ENCODE results near the gene NSFL1C. TPM values are rescaled to one million over a fixed set of nuclear protein-coding genes. Genes with fewer than 3 reads are reported as not detected.

Gene NSFL1C
- total and polyA plus RNA-seq, 9 of the 15 experiments (the other 6 are each of a cell fraction or from before 2014, with no cell fraction given): 20.8 to 119 (median 47.0) TPM

DNA sequence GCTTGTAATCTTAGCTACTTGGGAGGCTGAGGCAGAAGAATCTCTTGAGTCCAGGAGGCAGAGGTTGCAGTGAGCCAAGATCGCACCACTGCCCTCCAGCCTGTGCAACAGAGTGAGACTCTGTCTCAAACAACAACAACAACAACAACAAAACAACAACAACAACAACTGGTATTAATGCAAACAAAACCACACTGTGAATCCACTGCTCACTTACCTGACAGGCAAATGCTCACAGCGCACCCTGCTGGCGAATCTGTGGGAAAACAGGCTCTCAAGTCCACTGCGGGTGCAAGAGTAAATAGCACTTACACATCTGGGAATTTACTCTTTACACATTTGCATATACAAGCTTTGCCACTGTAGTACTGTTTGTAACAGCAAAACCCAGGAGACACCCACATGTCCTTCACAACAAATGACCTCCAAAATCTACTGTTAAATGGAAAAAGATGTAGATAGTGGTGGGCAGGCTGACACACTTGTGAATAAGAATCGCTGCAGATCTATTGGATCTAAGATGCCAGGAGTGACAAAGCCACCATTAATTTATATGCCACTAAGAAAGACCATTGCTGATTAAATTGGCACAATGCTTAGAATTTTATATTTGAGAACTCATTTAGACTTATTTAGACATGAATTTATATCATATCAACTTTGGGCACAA, 29.3 kb downstream of the NSFL1C start (continued):
- TF ChIP-seq ARID2 (IDR thresholded peaks at IDR 0.05): 0 out of 2 replicates have a peak, but pooled peaks have one; percentile 61
- TF ChIP-seq FOXK1 (CRISPR knock-in tag; IDR thresholded peaks at IDR 0.05; ENCODE audit: borderline replicate concordance): 0 out of 2 replicates have a peak, but pooled peaks have one; percentile 31
- TF ChIP-seq ZNF3 (CRISPR knock-in tag; IDR thresholded peaks at IDR 0.05): no peak
- TF ChIP-seq BRD9 (IDR thresholded peaks at IDR 0.05; ENCODE audit: low read depth, partially characterized antibody): peak; percentile 47
- peak; percentile 67; the same call in 1 of the 2 replicates for TF ChIP-seq FOXP1 (CRISPR knock-in tag; IDR thresholded peaks at IDR 0.05)
- TF ChIP-seq FOXK2 (conservative IDR thresholded peaks at IDR 0.05 in 1 of 2, IDR thresholded peaks at IDR 0.05 in 1 of 2; ENCODE audit: low read depth in 2 of 2): peak; percentile 66 to 84
- no peak for TF ChIP-seq MYBL2 (IDR thresholded peaks at IDR 0.05; ENCODE audit: low read depth)
- TF ChIP-seq MYBL2 (CRISPR knock-in tag; IDR thresholded peaks at IDR 0.05; ENCODE audit: borderline replicate concordance): no peak
- peak; percentile 29; the same call in 1 of the 2 replicates for TF ChIP-seq SMC3 (conservative IDR thresholded peaks at IDR 0.05; ENCODE audit: insufficient read depth, low read depth, low read length)
- no peak for TF ChIP-seq ZNF124 (CRISPR knock-in tag; IDR thresholded peaks at IDR 0.05)
- TF ChIP-seq RBM25 (IDR thresholded peaks at IDR 0.05; ENCODE audit: low read depth, low read length, severe bottlenecking): no peak
- TF ChIP-seq ZNF253 (CRISPR knock-in tag; conservative IDR thresholded peaks at IDR 0.05): no peak
- TF ChIP-seq NEUROD1 (IDR thresholded peaks at IDR 0.05; ENCODE audit: borderline replicate concordance, low read depth, low read length, partially characterized antibody): no peak
- TF ChIP-seq KLF1 (tag; IDR thresholded peaks at IDR 0.05): no peak
- no peak for TF ChIP-seq CBX3 (IDR thresholded peaks at IDR 0.05; ENCODE audit: borderline replicate concordance in 1 of 2, low read length in 2 of 2)
- TF ChIP-seq MYC (IDR thresholded peaks at IDR 0.05; ENCODE audit: low read depth, low read length): no peak
- no peak for TF ChIP-seq MYC (CRISPR knock-in tag; IDR thresholded peaks at IDR 0.05; ENCODE audit: borderline replicate concordance, low read depth)
- TF ChIP-seq HNRNPLL (IDR thresholded peaks at IDR 0.05; ENCODE audit: low read depth, low read length, poor library complexity, severe bottlenecking): no peak
- TF ChIP-seq HEY1 (CRISPR knock-in tag; IDR thresholded peaks at IDR 0.05; ENCODE audit: borderline replicate concordance): no peak
- TF ChIP-seq TSC22D4 (tag; IDR thresholded peaks at IDR 0.05): no peak
- TF ChIP-seq, protein P1, sequence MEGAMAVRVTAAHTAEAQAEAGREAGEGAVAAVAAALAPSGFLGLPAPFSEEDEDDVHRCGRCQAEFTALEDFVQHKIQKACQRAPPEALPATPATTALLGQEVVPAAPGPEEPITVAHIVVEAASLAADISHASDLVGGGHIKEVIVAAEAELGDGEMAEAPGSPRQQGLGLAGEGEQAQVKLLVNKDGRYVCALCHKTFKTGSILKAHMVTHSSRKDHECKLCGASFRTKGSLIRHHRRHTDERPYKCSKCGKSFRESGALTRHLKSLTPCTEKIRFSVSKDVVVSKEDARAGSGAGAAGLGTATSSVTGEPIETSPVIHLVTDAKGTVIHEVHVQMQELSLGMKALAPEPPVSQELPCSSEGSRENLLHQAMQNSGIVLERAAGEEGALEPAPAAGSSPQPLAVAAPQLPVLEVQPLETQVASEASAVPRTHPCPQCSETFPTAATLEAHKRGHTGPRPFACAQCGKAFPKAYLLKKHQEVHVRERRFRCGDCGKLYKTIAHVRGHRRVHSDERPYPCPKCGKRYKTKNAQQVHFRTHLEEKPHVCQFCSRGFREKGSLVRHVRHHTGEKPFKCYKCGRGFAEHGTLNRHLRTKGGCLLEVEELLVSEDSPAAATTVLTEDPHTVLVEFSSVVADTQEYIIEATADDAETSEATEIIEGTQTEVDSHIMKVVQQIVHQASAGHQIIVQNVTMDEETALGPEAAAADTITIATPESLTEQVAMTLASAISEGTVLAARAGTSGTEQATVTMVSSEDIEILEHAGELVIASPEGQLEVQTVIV (CRISPR knock-in tag; IDR thresholded peaks at IDR 0.05; ENCODE audit: borderline replicate concordance): no peak
- TF ChIP-seq HDGF (IDR thresholded peaks at IDR 0.05): peak; percentile 81; the same call in 1 of the 2 replicates
- peak; percentile 66 to 82 for TF ChIP-seq RAD21 (CRISPR knock-in tag; conservative IDR thresholded peaks at IDR 0.05 in 1 of 2, IDR thresholded peaks at IDR 0.05 in 1 of 2)
- TF ChIP-seq, protein P2, sequence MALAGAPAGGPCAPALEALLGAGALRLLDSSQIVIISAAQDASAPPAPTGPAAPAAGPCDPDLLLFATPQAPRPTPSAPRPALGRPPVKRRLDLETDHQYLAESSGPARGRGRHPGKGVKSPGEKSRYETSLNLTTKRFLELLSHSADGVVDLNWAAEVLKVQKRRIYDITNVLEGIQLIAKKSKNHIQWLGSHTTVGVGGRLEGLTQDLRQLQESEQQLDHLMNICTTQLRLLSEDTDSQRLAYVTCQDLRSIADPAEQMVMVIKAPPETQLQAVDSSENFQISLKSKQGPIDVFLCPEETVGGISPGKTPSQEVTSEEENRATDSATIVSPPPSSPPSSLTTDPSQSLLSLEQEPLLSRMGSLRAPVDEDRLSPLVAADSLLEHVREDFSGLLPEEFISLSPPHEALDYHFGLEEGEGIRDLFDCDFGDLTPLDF (CRISPR knock-in tag; IDR thresholded peaks at IDR 0.05): no peak
- TF ChIP-seq HDAC1 (IDR thresholded peaks at IDR 0.05): 0 out of 4 replicates have a peak, but pooled peaks of 1 of the 2 experiments have one; percentile 37
- TF ChIP-seq CC2D1A (IDR thresholded peaks at IDR 0.05): peak; percentile 77
- TF ChIP-seq EP400 (IDR thresholded peaks at IDR 0.05): no peak
